OCI-M2 (cell line): ENCODE results near the gene GPC1.

Experiments
- DNase-seq: peaks from one replicate; lab custom pipeline; 2025; ENCODE audit not compliant: unreplicated experiment; lab: John Stamatoyannopoulos, UW

GPC1 gene

DNA sequence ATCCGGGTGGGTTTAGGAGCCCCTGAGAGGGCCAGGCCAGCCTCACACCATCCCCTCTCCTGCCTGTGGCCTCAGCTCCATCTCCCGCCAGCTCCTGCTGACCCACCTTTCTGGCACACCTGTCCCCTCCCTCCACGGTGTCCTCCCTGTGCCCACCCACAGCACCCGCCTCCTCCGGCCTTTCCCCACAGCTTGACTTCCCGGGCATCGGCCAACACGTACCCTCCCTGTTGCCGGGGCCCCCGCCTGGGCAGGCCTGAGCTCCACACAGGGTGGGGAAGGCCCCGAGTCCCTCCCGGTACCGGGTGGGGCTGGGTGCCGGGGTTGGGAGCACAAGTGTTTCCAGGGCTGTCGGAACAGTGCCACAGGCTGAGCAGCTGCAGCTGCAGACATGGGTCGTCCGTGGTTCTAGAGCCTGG lies 6.5 kb downstream of the GPC1 start:
- no peak for DNase-seq

DNA sequence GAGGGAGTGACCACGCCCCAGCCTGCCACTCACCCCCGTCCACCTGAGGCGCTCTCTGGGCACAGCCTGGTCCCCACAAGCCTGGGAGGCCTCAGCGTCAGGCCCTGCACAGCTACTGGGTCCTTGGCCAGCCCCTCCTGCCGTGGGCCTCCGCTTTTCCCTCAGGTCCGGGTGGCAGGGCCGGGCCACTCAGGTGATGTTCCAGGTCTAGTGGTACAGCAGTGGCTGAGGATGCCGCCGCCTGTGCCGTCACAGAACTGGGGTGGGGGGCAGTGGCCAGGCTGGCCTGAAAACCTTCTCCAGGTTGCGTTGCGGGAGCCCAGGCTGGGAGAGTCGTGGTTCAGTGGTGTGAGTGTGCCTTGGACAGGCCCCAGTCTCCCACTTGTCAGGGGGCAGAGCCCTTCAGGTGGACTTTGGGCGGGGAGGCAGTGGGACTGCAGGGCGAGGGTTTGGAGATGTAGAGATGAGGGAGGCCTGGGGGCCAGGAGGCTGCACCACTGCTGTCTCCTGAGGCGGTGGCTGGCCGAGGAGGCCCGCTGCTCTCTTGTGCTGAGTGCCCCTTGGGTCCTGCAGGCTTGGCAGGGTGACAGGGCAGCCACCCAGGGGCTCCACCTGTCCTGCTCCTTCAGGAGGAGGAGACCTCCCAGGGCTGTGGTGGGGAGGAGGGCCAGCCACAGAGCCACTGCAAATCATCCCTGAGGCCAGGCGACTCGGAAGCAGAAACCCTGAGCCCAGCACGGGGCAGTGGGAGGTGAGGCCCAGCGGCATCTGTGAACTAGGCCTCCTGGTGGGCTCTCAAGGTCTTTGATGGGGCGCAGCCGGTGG lies 7.6 kb downstream of the GPC1 start:
- DNase-seq = no peak

DNA sequence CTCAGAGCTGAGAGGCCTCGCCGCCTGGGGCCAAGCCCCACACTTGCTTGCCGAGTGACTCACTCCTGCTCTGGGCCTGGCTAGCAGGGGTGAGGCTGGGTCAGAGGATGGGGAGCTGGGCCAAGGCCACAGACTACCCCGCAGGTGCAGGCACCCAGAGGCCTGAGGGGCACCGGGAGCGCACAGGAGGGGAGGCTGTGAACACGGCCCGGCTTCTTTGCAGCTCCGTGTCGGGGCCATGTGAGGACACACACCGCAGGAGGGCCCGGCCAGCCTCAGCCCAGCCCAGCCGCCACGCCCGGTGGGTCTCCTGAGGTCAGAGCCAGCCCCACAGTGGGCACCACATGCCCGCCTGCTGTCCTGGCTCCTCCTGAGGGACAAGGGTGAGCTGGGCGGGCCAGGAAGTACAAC lies 8.4 kb downstream of the GPC1 start:
- DNase-seq = no peak

DNA sequence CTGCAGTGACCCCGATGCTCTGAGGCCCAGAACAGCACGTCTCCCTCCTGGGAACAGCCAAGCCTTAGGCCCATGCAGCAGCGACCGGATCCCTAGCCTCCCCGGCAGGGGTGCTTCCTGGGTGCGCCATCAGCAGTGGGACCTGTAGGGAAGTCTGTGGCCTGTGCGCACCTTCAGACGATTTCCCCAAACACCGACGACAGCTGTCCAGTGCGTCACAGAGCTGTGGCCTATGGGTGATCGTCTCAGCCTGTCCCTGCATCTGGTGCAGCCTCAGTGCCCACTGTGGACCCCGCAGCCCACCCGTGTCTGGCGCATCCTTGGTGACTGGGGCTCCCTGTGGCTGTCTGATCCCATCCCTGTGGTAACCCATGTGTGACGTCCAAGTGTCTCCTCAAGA lies 9.0 kb downstream of the GPC1 start:
- no peak for DNase-seq

DNA sequence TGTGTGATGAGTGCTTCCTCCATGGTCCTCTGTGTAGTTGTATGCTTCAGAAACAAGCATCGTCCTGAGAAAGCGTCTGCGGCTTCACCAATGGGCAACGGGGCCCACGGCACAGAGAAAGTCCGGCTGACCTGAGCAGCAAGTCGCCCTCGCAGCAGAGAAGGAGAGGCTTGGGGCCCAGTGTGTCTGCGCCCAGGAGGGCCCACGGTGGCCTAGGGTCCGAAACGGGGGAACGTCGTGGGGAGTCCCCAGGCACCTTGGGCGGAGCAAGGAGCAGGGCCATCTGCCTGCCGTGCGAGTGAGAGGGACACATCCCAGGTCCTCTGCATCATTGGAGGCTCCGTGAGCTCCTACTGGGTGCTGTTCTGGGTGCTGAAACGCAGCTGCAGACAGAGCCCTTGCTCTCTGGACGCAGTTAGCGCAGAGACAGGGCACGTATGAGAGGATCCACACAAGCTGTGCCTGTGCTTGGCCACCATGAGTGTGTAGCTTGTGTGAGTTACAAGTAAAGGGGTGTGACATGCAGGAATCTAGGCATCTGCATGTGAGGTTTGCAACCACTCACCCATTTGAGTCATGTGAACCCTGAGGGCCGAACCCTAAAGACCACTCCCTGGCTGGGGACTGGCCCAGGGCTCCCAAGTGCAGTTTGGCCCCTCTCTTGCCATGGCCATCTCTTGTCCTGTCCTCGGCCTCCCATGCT lies 10.6 kb downstream of the GPC1 start:
- no peak for DNase-seq

DNA sequence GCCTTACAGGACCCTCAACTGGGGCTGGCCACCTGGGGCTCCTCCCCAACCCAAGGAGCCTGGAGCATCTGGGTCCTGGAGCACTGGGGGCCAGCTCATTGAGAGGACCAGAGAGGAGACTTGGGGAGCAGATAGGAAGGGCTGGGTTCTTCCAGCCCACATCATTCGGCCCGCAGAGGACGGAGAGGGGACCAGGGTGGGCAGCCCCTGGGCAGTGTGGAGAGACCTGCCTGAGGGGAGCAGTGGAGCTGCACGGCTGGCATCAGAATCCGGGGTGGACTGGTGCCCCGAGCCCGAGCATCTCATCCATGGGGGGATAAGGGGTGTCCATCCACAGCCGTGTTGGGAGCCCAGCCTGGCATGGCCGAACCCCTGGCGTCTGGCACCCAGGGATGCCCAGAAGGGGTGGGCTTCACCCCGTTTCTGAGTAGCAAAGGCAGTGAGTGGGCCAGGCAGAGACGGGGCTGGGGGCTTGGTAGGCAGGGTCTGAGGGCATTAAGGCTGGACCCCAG lies 11.3 kb downstream of the GPC1 start:
- DNase-seq = no peak

DNA sequence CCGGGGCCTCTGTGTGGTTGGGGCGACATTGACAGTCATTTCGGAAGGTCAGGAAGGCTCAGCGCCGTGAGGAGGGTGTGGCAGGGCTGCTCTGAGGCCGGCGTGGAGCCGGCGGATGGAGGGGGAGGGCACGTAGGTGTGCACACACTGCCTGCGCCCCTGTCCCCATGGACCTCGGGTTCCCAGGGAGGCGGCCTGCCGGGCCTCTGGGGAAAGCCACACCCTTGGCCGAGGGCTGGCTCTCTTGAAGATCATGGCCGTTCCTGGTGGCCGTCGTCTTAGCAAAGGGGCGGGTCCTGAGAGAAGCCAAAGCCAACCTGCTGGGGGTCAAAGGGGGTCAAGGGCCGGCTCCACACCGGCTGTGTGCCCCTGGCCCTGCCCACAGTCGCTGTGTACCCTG lies 11.9 kb downstream of the GPC1 start:
- no peak for DNase-seq

DNA sequence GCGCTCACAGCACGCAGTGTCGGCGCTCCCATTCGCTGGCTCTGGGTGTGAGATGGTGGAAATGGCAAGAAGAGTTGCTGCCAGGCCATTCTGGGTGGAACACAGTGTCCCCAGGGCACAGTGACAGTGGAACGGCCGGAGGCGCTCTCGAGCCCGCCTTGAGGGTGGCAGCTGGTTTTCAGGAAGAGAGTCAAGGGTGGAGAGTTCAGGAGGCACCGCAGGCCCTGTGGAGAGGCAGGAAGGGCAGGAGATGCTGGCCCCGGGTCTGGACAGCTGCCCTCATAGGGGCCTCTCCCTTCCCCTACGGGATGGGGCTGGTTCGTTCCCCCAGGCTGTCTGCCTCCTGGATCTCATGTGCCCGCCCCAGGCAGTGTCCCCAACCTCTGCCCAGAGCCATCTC lies 12.5 kb downstream of the GPC1 start:
- DNase-seq = no peak

DNA sequence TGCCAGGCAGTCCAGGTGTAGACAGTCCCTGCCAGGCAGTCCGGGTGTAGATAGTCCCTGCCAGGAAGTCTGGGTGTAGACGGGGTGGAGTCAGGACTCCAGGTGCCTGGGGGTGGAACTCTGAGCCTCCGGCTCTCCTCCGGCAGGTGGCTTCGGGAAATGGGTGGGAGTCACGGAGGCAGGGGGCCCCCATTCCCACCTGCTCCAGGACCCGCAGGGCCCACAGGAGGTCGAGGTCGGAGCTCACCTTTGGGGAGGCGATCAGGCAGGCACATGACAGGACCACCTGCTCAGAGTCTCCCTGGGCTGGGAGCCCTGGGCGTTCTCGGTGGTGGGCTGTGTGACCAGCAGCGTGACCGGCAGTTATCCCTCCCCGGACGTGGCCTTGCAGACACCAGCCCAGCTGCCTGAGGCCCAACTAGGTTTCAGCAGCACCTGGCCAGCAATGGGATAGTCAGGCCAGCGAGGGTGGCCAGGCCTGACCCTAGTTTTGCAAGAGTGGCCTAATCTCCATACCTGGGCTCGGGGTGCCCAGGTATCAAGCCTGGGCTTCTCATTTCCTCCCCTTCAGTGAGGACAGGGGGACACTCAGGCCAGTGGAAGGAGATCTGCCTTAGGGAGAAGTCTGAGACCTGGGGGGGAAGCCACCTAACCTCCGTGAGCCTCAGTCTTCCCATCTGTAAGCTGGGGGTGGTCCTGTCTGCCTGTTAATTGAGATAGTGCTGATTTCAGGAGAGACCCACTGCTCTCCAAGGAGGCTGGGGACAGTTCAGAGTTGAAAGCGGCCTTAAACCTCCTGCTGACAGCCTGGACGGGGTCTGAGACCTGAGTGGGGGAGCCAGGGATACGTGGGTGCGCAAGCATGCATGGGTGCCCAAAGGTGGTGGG lies 13.2 kb downstream of the GPC1 start:
- DNase-seq = no peak

DNA sequence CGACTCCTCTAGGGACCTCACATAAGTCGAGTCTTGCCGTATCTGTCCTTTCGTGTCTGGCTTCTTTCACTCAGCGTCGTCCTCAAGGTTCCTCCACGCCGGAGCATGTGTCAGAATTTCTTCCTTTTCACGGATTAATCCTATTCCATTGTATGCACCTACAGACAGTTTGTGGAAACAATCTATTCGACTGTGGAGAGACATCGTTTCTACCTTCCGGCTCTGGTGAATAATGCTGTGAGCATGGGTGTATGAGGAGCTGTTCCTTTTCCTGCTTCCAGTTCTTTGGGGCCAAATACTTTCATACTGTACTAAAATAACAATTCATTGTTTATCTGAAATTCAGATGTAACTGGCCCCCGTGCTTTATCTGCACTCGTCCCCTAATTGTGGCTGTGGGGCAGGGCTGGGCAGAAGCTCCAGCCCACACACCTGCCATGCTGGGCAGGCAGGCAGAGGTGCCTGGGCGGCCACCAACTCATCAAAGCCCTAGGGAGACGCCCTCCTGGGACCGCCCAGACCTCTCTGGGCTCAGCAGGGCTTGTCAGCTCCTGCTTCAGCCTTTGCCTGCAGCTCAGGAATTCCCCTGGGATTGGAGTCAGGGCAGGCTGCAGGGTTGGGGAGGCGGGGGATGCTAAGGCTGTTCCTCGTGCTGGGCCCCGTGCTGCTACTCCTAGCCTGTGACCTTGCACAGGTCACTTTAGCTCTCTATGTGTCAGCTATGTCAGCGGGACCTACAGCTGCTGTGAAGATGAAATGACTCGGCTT lies 14.5 kb downstream of the GPC1 start:
- no peak for DNase-seq

DNA sequence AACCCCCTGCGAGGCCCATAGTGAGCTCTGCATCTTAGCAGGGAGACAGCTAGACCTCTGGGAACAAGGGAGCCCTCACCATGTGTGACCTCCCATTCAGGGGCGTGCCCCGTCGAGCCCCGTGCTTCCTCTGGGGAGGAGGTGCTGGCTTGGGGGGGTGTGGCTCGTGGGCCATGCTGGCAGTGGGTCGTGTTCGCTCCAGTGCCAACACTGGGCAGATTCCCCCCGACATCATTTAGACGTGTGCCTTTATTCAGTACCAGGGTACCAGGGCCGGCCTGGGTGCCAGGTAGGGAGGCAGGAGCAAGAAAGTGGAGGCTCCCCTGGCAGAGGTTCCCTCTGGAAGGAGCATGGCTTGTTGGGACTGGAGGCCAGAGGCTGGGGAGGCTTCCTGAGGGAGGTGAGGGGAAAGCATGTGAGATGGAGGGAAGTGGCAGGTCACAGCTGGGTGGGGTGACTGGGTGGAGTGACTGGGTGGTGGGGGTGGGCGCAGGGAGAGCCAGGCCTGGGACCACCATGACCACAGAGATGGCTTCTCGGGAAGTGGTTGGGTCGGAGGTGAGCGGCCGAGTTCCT lies 15.2 kb downstream of the GPC1 start:
- DNase-seq = no peak

DNA sequence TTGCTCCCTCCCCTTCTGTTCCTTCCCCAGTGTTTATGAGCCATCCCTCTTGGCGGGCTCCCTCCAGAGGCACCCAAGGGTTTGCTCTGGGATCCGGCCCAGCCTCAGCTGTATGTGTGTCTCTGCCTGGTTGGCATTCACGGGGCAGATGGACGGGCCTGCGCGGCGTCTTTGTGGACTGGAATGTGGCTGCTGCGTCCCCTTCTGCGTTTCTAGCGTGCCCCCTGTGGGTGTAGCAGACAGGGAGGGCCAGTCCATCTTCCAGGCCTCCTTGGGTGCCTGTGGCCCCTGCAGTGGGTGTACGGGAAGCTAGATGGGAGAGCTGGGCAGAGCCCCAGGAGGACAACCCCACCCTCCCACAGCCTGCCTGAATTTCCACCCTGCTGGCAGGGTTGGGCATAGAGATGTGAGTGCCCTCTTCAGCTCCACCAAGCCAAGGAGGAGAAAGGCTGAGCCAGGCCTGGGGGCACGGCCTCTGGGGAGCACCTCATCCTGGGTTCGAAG lies 15.7 kb downstream of the GPC1 start:
- DNase-seq = no peak

DNA sequence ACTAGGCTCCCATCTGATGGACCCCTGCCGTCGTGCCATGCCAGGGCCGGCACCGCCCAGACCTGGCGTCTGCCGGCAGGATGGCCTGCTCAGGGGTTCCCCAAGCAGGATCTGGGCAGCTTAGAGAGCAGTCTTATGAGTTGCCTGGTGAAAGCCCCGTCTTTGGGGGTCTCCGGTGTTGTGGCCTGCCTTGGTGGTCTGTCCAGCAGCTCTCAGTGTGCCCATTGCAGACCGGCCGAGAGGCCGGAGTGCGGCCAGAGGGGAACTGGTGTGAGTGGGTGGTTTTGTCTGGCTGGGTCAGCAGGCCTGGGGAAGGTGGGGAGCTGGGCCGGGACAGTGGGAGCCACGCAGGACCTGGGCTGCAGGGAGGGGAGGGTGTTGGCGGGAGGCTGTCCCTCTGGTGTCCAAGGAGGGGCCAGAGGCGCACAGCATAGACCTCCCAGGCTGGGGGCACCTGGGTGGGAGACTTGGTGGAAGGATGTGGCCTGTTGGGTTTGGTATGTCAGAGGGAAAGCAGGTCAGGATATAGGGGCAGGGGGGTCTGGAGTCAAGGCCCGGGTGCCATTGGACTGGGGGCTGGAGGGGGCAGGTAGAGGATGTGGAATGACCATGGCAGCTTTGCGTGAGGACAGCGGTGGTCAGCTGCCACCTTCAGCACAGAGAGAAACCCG lies 16.5 kb downstream of the GPC1 start:
- no peak for DNase-seq

DNA sequence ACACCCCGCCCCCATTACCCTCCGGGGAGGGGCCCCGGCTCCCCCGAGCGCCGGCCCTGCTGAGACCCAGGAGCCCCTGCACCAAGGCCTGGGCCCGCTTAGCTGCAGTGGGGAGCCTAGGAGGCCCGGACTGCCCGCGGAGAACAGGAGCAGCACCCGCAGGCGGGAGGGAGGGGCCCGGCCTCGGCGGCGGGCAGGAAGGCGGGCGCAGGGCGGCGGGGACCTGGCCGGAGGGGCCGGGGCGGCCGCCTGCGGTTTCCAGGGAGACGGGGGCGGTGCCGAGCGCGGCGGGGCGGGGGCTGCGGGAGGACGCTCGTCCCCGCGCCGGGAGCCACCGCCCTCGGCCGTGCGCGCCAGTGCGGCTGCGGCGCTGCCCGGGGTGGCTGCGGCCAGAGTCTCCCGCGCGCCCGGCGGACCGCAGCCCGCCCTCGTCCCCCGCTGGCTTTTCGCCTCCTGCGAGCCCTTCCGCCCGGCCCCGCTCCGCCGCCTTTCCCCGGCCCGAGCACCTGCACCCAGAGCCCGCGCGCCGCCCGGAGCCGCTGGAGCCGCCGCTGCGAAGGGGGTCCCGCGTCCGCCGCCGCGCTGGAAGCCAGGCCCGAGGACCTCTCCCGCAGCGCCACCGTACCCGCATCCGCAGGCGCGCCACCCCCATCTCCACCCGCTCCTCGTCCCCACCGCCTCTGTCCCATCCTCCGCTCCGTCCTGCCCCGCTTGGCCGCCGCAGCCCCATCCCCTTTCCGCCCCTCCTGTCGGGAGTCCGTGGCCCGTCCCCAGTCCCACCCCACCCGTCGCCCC lies 17.2 kb downstream of the GPC1 start:
- no peak for DNase-seq

DNA sequence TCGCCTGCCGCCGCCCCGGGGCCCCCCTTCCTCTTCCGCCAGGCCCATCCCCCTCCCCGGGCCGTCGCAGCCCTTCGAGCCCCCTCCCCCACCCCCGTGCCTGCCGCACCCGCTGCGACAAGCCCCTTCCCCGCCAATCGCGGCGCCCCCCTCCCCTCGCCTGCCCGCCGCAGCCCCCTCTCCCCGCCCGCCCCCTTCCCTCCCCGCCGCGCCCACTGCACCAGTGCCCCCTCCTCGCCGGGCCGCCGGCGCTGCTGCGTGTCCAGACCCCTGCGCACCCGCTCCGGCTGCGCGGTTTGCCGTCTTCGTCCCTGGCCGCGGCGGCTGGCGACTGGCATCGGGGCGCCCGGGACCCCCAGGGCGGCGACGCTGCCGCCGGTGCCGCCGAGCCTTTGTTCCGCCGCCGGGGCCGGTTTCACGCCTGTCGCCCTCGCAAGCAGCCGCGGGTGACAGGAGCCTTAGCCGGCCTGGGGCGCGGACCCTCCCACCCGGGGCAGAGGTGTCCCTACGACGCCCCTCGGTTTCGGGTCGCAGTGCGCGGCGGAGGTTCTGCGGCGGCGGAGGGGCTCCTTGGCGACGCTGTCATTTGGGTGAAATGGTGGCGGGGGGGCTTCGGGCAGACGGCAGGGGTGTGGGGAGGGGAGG lies 18.1 kb downstream of the GPC1 start:
- DNase-seq = no peak

DNA sequence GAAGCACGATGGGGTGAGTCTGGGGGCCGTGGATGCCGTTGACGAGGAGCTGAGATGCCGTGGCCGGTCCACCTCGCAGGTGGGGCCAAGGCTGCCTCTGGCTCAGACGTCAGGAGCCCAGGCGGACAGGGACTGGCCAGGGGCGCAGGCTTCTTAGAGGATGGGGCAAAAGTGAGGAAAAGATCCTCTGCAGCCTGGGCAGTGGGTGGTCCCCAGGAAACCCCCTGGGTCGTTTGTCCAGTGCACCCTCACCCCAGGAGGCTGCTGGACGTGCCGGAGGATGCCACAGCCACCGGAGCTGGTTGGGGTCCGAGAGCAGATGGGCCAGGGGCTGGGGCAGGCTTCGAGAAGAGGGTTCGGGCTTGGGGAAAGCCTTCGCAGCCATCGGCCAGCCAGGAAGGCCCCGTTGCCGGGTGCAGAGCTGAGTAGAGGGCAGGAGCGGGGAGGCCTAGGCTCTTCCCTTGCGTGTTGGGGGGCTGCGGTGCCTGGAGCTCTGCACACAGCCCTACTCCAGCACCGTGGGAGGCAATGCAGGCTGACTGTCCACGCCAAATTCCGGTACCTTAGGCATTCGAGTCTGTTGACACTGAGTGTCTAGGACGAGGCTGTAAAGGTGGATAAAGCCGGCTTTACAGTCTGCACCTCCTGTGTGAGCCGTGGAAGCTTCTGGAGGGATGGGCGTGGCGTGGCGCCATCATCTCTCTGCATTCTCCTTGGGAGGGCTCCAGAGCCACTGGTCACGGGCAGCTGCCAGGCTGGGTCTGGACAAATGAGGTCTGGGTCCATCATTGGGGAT lies 18.8 kb downstream of the GPC1 start:
- DNase-seq = no peak

DNA sequence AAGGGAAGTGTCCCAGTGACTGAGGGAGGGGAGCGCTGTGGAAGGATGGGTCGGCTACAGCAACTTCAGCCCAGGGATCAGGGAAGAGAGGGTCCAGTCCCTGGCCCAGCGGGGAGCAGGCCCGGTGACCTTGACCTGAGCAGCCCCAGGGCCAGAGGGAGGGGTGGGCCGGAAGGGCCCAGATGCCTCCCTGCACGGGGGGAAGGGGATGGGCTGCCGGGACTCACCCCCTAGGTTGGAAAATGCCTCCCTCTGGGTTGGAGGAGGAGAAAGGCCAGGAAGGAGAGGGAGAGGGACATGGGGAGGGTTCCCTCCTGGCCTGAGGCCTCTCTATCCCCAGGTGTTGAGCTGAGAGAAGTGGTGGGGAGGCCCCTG lies 19.8 kb downstream of the GPC1 start:
- DNase-seq = no peak
